ENCODE data around the gene PPP1R14D.

The PPP1R14D gene

GRCh38 chr15:40850576-40851112 is 22.1 kb upstream of the PPP1R14D start:
- DNase-seq, result no peak

- peak; percentile 89 for DNase-seq
Observed at GRCh38 chr15:40847223-40847961, 18.9 kb upstream of the PPP1R14D start.

- no peak for DNase-seq
Observed at GRCh38 chr15:40846841-40847222, 18.3 kb upstream of the PPP1R14D start.

GRCh38 chr15:40845511-40846284 is 17.2 kb upstream of the PPP1R14D start:
- DNase-seq, result no peak

GRCh38 chr15:40845036-40845435 is 16.5 kb upstream of the PPP1R14D start:
- no peak for DNase-seq

GRCh38 chr15:40844696-40845030 is 16.2 kb upstream of the PPP1R14D start:
- DNase-seq, result peak; percentile 56

- DNase-seq, result peak; percentile 38
Observed at GRCh38 chr15:40843885-40844695, 15.6 kb upstream of the PPP1R14D start, which contains the start of gene SPINT1. Gene SPINT1, plus strand, starts transcription at chr15:40844048. Its CDS starts 507 bp downstream, at chr15:40844555.

GRCh38 chr15:40843261-40843884 is 14.9 kb upstream of the PPP1R14D start:
- no peak for DNase-seq

- DNase-seq, result no peak
Observed at GRCh38 chr15:40841741-40842140, 13.2 kb upstream of the PPP1R14D start.

GRCh38 chr15:40838756-40839155 is 10.2 kb upstream of the PPP1R14D start:
- no peak for DNase-seq

GRCh38 chr15:40836020-40836419 is 7.5 kb upstream of the PPP1R14D start:
- peak; percentile 14 for DNase-seq

- no peak for DNase-seq
Observed at GRCh38 chr15:40832903-40833302, 4.4 kb upstream of the PPP1R14D start.

GRCh38 chr15:40831861-40832260 is 3.4 kb upstream of the PPP1R14D start:
- no peak for DNase-seq

GRCh38 chr15:40830884-40831283 is 2.4 kb upstream of the PPP1R14D start:
- DNase-seq, result no peak

- no peak for DNase-seq
Observed at GRCh38 chr15:40829115-40829514, 607 bp upstream of the PPP1R14D start.

GRCh38 chr15:40826423-40827075 is 2.0 kb downstream of the PPP1R14D start:
- DNase-seq, result no peak

GRCh38 chr15:40825661-40826422 is 2.7 kb downstream of the PPP1R14D start:
- peak; percentile 62 for DNase-seq

GRCh38 chr15:40823572-40824343 is 4.8 kb downstream of the PPP1R14D start:
- peak; percentile 39 for DNase-seq

- DNase-seq, result no peak
Observed at GRCh38 chr15:40821195-40821594, 7.3 kb downstream of the PPP1R14D start.

GRCh38 chr15:40819048-40819447 is 9.5 kb downstream of the PPP1R14D start:
- DNase-seq, result no peak
